H1 (cell line): ENCODE data around the gene CLP1. TPM values are rescaled to one million over a fixed set of nuclear protein-coding genes. Genes with fewer than 3 reads are reported as not detected.

ENCODE experiments used
- PHF8 ChIP-seq: fragments of 200-600 bp; sonication (generic); conservative IDR thresholded peaks from 2 replicates; pipeline ENCODE4 v1.7.1; 2012; ENCODE audit warnings: low read depth, mild to moderate bottlenecking, inconsistent platforms, low read length, moderate library complexity
- TCF12 ChIP-seq: IDR thresholded peaks from 2 replicates; pipeline ENCODE4 v1.6.1; 2011; ENCODE audit warnings: low read depth, mild to moderate bottlenecking, low read length
- polyA plus RNA-seq, 7 experiments: library from polyadenylated mRNA; depleted of rRNA in 3 of 7; stranded (reverse) in 5 of 7; unstranded in 2 of 7; fragments of >200 nt in 5 of 7; fragments of 200-250 nt in 2 of 7; gene quantifications; 1 replicate in 5 of 7; 2 replicates in 1 of 7; 4 replicates in 1 of 7; pipeline versions ENCODE4 v1.2.1 to v1.2.3, GENCODE V29; 2011 to 2013; ENCODE audit warnings: missing spikeins in 2 of 7, mixed read lengths in 2 of 7
- total RNA-seq: library from RNA; stranded (reverse); fragmentation: NEBNext Ultra II Directional; extraction: Animal tissue kit (Norgen Biotek cat#: 25700); gene quantifications from 2 replicates; pipeline ENCODE4 v1.2.1, GENCODE V29; 2021
- TF ChIP-seq, protein P1 (sequence below): fragments of 300-600 bp; sonication (generic); IDR thresholded peaks from 2 replicates; pipeline ENCODE4 v1.7.1; 2012; ENCODE audit warnings: low read length, moderate library complexity, mild to moderate bottlenecking, inconsistent platforms; ENCODE audit not compliant: insufficient replicate concordance

CLP1 gene
- total and polyA plus RNA-seq, 2 of the 8 experiments (the other 6 are each of a cell fraction or from before 2014, with no cell fraction given): 29.4 to 29.9 TPM

DNA sequence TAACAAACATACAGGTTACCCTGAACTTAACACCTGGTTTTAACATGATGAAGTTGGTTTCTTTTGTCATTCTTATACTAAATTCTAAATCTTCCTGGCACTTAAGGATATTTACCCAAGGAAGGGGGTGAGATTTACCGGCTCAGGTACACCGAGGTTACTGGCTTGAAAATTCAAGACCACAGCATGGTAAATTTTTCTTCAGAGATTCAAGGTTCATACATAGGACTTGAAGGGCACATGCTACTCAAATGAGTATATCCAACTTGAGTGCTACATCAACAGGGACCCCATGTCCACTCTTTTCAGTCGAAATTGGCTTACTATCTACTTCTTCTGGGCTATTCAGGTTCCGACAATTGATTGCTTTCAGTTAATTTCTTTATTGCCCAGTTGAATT is 47.4 kb upstream of the CLP1 start (continued):
- TF ChIP-seq, protein P1, sequence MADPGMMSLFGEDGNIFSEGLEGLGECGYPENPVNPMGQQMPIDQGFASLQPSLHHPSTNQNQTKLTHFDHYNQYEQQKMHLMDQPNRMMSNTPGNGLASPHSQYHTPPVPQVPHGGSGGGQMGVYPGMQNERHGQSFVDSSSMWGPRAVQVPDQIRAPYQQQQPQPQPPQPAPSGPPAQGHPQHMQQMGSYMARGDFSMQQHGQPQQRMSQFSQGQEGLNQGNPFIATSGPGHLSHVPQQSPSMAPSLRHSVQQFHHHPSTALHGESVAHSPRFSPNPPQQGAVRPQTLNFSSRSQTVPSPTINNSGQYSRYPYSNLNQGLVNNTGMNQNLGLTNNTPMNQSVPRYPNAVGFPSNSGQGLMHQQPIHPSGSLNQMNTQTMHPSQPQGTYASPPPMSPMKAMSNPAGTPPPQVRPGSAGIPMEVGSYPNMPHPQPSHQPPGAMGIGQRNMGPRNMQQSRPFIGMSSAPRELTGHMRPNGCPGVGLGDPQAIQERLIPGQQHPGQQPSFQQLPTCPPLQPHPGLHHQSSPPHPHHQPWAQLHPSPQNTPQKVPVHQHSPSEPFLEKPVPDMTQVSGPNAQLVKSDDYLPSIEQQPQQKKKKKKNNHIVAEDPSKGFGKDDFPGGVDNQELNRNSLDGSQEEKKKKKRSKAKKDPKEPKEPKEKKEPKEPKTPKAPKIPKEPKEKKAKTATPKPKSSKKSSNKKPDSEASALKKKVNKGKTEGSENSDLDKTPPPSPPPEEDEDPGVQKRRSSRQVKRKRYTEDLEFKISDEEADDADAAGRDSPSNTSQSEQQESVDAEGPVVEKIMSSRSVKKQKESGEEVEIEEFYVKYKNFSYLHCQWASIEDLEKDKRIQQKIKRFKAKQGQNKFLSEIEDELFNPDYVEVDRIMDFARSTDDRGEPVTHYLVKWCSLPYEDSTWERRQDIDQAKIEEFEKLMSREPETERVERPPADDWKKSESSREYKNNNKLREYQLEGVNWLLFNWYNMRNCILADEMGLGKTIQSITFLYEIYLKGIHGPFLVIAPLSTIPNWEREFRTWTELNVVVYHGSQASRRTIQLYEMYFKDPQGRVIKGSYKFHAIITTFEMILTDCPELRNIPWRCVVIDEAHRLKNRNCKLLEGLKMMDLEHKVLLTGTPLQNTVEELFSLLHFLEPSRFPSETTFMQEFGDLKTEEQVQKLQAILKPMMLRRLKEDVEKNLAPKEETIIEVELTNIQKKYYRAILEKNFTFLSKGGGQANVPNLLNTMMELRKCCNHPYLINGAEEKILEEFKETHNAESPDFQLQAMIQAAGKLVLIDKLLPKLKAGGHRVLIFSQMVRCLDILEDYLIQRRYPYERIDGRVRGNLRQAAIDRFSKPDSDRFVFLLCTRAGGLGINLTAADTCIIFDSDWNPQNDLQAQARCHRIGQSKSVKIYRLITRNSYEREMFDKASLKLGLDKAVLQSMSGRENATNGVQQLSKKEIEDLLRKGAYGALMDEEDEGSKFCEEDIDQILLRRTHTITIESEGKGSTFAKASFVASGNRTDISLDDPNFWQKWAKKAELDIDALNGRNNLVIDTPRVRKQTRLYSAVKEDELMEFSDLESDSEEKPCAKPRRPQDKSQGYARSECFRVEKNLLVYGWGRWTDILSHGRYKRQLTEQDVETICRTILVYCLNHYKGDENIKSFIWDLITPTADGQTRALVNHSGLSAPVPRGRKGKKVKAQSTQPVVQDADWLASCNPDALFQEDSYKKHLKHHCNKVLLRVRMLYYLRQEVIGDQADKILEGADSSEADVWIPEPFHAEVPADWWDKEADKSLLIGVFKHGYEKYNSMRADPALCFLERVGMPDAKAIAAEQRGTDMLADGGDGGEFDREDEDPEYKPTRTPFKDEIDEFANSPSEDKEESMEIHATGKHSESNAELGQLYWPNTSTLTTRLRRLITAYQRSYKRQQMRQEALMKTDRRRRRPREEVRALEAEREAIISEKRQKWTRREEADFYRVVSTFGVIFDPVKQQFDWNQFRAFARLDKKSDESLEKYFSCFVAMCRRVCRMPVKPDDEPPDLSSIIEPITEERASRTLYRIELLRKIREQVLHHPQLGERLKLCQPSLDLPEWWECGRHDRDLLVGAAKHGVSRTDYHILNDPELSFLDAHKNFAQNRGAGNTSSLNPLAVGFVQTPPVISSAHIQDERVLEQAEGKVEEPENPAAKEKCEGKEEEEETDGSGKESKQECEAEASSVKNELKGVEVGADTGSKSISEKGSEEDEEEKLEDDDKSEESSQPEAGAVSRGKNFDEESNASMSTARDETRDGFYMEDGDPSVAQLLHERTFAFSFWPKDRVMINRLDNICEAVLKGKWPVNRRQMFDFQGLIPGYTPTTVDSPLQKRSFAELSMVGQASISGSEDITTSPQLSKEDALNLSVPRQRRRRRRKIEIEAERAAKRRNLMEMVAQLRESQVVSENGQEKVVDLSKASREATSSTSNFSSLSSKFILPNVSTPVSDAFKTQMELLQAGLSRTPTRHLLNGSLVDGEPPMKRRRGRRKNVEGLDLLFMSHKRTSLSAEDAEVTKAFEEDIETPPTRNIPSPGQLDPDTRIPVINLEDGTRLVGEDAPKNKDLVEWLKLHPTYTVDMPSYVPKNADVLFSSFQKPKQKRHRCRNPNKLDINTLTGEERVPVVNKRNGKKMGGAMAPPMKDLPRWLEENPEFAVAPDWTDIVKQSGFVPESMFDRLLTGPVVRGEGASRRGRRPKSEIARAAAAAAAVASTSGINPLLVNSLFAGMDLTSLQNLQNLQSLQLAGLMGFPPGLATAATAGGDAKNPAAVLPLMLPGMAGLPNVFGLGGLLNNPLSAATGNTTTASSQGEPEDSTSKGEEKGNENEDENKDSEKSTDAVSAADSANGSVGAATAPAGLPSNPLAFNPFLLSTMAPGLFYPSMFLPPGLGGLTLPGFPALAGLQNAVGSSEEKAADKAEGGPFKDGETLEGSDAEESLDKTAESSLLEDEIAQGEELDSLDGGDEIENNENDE: no peak
- TF ChIP-seq PHF8 (no peak), TCF12 (no peak)
